GM19099 (cell line): Measurements from ENCODE around the gene TBC1D2B.

Experiments
- POLR2A ChIP-seq: IDR thresholded peaks from 3 replicates; pipeline ENCODE4 v1.6.1; 2011; ENCODE audit warnings: low read depth; ENCODE audit not compliant: insufficient read length; ENCODE audit errors: extremely low read depth

TBC1D2B gene

GRCh38 chr15:78057803-78058202 is 19.7 kb downstream of the TBC1D2B start:
- no peak for TF ChIP-seq POLR2A

- no peak for TF ChIP-seq POLR2A
Observed at GRCh38 chr15:78056714-78057269, 20.7 kb downstream of the TBC1D2B start.

- TF ChIP-seq POLR2A = no peak
Observed at GRCh38 chr15:78055919-78056713, 21.4 kb downstream of the TBC1D2B start.

- no peak for TF ChIP-seq POLR2A
Observed at GRCh38 chr15:78054966-78055365, 22.5 kb downstream of the TBC1D2B start.

- TF ChIP-seq POLR2A = no peak
Observed at GRCh38 chr15:78054518-78054917, 23.0 kb downstream of the TBC1D2B start.

DNA sequence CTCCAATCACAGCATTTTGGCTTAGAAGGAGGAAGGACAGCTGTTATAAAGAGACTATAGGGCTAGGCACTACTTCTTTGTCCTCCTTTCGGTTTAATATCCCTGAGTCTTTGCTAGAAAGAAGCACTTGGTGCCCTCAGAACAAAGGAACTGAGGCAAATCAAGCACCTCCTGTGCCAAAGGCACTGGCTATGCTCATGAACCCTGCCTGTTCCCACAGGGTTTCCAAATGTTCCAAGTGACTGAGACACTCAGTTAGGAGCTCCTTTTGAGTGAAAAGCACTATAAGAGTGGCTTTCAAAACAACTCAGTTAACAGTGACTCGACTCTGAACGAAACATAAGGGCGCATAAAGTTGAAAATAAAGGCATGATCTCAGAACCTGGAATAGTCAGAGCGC is 25.0 kb downstream of the TBC1D2B start:
- TF ChIP-seq POLR2A = no peak

DNA sequence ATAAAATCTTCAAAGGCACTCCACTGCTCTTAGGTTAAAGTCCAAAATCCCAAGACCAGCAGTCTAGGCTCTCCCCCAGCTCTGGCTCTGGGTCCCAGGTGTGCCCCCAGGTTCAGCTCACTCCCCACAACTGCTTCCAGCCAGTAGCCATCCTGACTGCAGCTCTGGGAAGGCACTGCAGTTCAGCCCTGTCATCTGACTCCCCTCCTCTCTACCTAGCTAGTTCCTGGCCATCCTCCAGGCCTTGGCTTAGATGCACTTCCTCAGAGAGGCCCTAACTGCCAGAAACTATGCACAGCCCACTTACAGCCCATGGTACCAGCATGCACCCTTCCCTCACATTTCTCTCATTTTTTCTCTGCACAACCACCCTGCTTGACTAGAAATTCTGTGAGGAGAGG is 25.5 kb downstream of the TBC1D2B start:
- no peak for TF ChIP-seq POLR2A

DNA sequence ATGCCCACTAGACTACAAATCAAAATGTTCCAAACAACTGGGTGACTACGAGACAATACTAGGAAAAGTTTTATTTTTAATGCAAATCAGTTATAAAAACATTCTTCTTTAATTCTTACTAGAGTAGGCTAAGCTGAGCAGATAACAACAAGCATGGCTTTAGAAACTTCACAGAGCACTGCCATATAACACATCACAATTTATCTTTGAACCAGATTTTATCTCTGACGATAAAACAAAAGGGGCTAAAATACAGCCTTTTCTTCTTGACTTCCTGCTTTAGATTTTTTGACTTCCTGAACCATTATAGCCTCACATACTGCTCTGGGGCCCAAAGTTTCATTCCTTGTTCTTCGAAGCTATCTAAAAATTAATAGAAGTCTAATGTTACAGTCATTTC is 25.9 kb downstream of the TBC1D2B start:
- TF ChIP-seq POLR2A = no peak

DNA sequence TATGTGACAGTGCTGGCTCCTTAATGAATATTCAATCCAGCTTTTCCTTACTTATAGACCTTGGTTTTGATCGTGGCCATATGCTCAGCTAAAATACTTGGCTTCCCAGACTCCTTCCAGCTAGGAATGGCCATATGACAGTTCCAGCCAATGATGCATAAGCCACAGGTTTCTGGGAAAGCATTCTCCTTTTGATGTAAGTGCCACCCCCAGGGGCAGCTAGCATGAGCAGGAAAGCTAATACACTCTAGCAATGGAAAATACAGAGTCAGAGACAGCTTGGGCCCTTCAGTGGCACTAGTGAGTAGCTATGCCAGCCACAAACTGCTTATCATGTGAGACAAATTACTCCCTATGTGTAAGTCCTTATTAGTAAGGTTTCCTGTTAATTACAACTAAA is 26.7 kb downstream of the TBC1D2B start:
- no peak for TF ChIP-seq POLR2A

DNA sequence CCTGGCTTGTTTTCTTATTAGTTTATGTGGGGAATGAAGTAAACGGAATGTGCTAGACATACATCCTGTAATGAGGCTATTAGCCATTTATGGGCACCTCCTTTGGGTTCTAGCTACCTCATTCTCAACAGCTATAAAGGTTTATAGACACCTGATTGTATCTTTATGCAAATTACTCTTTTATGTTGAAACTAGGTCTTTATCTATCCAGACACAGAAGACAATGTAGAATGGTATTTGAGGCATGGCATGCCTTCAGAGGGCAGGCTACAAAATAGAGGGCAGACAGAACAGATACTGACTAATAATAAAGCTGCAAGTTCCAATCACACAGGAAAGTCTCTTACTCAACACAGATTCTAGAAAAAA is 27.1 kb downstream of the TBC1D2B start:
- no peak for TF ChIP-seq POLR2A

GRCh38 chr15:78049691-78050440 is 27.6 kb downstream of the TBC1D2B start:
- peak; percentile 47 for TF ChIP-seq POLR2A

DNA sequence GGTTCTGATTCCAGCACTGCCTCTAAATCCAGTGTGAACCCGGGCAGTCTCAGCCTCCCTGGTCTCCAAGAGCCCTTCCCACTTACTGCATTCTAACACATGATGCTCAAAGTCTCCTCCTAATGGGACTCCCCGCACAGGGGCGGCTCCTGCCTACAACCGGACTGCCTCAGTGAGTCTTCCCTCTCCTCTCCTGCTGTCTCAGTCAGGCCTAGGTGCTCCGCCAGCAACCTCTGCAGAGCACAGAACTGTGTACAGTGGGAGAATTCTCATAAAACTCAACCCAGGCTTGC is 28.9 kb downstream of the TBC1D2B start:
- no peak for TF ChIP-seq POLR2A

DNA sequence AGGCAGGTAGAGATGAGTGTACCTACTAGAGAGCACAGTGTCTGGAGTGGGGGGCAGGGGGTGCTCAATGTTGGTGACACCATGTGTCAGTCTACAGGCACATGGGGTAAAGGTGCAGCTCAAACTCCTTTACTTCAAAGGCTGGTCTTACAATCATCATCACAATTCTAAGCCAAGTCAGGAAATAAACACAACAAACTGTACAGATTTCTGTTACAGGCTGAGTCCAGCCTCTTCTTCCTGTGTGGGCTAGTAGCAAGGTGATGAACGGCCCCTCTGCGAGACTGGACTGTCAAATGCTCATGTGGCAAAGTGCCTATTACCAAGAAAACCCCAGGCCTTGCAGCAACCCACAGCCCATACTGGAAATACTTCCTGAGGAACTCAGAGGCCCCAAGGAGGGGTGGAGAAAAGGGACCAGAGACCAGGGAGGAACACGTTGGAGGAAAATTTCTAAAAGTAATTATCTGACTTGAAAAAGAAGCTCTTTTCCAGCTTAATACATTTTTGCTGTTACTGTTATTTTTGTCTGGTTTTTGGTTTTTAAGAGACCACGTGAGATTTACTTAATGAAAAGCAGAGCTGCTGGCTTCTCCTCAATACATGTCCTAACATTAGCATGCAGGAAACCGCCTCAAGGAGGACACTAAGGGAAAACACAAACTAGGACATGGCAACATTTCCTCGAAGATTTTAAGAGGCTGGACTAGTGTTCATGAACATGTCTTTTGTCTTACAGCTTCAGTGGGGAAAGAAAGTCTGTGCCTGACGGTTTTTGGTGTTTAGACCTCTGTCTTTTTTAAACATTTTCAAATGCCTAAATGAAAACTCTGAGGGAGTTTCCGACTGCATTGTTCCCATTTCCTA is 29.5 kb downstream of the TBC1D2B start:
- no peak for TF ChIP-seq POLR2A

GRCh38 chr15:78046796-78047341 is 30.6 kb downstream of the TBC1D2B start:
- TF ChIP-seq POLR2A = no peak

- TF ChIP-seq POLR2A = no peak
Observed at GRCh38 chr15:78045189-78045588, 32.3 kb downstream of the TBC1D2B start.
